CD4-positive, alpha-beta T cell treated with Interleukin-12 subunit alpha and Interleukin-12 subunit beta, for 1 hour (primary cell): ENCODE measurements around the gene PLAC1.

Experiments used
- DNase-seq: peaks from one replicate; pipeline ENCODE4 v3.0.0-alpha.2; 2020

The PLAC1 gene

DNA sequence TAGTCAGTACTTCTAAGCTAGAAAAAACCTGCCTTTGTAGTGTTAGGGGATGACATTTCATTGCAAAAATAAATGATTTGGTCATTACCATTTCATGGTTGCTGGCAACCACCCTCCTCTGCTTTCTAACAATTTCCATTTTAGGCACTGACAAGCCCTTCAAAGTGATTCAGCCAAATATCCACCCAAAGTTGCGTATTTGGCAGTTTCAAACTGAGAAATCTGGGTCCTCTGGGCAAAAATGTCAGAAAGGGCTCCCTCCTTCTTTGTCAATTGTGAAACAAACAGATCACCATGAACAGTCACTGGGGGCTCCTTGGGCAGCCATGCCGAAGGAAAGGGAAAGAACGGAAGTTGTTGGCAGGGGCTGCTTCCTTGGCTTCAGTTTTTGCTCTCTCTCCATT is 33.0 kb downstream of the PLAC1 start:
- DNase-seq: no peak

DNA sequence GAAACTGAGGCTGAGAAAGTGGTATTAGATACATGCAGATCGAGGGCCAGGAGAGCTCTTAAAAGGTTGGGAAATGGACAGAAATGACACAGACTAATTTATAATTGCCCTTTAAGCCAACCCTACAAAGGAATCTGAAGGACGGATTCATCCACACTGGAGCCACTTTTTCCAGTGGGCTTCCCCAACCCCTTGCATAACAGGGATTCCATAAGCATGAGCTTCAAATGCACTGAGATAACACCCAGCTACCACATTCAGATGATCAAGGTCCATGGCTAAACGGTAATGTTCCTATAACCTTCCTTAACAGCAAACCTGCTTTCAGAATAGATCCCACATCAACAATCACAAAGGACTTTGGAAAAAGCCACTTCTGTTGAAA is 34.2 kb downstream of the PLAC1 start:
- no peak for DNase-seq

DNA sequence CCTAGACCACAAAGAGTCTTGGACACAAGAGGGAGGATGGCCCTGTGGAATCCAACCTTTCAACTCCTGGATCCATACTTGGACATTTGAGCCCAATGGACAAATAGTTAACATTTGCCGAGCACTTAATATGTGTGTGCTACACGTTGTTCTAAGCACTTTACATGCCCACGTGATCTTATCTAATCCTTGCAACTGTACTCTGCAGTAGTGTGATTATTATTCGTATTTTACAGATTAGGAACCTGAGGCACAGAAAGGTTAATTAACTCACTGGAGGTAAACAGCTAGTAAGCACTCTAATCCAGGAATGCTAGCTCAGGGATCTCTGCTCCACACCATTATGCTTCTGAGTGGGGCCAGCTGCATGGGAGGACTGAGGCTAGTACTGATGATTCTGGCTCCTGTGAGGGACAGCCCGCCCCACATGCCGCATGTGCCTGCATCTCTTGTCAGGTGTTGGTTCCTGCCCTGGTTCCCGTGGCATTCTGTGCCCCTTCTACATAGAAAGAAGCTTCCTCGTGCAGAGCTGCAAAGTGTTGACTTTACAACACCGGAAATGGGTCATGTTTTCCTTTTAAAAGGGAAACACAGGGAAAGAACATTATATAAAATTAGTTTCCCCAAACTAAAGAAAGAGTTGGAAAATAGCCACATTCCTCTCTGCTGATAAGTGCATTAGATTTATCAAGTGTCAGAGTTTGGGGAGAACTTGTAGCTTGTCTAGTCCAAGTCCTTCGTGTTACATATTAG is 34.8 kb downstream of the PLAC1 start:
- no peak for DNase-seq

DNA sequence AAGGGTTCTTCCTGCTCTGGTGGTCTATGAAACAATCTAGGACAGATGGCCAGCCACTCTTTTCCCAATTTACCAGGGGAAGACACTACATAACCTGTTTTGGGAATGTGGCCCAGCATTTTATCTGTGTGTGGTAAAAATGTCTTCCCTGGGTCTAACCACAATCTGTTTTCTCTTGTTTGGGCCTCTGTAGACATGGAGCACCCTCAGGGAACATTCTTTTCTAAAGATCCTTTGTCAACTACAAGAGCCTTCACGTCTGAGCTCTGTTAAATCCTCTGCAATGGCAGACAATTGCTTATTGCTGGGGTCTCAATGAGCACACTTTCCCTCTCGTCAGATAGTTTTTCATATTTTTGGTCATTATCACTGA is 35.5 kb downstream of the PLAC1 start:
- DNase-seq: no peak

DNA sequence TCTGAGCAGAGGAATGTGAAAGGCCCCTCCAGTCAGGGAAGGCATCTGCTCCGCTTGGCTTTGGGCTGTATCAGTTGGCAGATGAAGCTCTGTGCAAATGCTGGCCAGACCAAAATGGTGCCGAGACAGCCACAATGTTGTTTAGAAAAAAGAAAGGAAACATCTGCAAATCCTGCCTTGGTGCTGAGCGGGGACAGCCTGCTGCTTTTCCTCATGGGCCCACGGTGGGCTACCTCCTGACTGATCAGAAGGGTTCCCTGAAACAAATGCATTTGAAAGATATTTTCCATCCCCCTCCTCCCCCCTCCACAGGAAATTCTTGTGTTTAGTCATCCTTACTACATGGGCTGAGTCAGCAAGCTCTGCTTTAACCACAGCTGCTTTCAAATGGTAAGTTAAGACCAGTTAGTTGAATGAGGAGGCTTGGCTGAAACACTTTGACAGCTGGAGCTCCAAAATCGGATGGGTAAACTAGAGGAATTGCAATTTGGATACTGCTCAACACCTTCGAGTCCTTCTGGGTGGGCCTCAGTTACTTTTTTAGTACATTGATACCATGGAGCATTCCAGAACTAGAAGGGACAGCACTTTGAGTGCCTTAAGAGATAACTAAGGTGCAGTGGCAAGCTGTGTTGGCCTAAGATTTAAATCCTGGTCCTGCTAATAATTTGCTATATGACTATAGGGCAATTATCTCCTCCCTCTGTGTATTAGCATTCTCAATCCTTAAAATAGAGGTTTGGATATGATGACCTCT is 36.0 kb downstream of the PLAC1 start:
- no peak for DNase-seq

DNA sequence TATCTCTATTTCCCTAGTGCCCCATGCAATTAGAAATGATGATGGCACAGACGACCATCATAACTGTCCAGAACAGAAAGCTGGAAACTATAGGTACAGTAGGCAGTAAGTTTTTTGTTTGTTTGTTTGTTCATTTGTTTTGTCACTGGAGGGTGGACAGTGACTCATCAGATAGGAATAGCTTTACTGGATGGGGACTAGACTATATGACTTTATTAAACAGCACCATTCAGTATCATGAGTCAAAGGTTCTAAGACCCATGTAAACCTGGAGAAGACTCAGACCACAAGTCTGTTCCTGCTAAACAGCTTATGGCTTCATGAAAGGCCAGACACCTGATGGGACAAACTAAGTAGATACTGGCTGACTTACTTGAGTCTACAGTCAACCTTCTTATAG is 38.4 kb downstream of the PLAC1 start:
- DNase-seq: no peak

DNA sequence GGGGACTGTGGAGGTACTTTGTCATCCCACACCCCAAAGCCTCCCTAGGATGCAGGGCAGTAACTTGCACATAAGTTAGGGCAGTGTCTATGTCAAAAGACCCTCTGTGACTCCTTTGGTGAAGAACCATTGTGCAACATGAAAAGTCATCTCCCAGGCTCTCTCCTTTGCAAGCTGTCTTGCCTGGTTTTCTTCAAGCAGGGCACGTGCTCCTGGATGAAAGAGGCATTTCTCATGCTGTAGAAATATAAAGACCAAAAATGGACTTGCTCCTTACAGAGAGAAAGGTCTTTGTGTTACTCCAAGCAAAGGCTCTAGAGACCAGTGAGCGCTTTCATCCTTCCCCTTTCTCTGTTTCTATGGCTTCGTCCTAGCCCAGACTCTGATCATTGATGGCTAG is 44.9 kb downstream of the PLAC1 start:
- DNase-seq: no peak

DNA sequence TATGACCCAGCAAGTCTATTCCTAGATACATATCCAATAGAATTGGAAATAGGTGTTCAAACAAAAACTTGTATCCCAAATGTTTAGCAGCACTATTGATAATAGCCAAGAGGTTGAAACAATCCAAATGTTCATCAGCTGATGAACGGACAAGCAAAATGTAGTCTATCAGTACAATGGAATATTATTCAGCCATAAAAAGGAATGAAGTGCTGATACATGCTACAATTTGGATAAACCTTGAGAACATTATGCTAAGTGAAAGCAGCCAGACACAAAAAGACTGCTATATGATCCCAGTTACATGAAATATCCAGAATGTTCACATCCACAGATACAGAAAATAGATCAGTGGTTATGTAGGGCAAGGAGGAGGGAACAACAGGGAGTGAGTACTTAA is 50.1 kb downstream of the PLAC1 start:
- no peak for DNase-seq

DNA sequence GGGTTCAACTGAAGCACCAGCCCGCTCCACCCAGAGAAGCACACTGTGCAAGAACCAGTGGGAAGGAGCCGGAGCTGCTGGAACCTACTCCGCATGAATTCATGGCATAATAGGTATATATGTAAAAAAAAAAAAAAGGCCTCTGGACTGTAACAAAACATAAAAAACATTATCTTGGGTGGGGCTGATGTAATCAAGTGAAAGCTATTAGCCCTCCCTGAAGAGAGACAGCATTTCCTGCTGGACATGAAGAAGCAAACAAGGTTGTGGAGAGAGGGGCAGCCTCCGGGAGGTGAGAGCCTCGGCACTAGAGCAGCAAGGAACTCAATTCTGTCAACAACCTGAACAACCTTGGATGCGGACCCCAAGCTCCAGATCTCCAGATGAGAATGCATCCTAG is 50.7 kb downstream of the PLAC1 start:
- DNase-seq: no peak

DNA sequence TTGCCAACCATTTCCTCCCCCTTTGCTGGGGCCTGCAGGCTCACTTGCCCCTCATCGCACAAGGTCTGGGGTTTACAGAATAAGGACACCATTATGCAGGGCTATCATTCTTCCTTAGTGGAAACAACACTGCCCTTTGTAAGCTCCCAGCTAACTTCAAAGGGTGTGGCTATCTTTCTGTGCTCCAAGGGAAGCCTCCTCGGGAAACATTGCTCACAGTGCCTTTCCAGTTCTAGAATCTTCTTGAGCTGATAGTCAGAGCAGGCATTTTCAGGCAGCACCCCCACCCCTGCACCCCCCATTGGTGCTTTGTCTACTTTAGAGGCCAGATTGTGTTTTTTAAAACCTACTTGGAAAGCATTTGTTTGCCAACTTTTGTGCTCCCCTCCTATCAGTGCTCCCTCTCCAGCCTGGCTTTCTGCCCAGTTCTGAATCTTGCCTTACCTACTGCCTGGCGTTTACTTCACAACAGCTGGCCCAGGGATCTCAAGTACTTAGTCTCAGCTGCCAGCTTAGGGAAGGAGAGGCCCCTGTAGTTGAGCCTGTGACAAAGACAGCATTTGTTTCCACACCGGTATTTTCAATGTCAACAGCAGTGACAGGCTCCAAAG is 53.5 kb downstream of the PLAC1 start:
- no peak for DNase-seq

DNA sequence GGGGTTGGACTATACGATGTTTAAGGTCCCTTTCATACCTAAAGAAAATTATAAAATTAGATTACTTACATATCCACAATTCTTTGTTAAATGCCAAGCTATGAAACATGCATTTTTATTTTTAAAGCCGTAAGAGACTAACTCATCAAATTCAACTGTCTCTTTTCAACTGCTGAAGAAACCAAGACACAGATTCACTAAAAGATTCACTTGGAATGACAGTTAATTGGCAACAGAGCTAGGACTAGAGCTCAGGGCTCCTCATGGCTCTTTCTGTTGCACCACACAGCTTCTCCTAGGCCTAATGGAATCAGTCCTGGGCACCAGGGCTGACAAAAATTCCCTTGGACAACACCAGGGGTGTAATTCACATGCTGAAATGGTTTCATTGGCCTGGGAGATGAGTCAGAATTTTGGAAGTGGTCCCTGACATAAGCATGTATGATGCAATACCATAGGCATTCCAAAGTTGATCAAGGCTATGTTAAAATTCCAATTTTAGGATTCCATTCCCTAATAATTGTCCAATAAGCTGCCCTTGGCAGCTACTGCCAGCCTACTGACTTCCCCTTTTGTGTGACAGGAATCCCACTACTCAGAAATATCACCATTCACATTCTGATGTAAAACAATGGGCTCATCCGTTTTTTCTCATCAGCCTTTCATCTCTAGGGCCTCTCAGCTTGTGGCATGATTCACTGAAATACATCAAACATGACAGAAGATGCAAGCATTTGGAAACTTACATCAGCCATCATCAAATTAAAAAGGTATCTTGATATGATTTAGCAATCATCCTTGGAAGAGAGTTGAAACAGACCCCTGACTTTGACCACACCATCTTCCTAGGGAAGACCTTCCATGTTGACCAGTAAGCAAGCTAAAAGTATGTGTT is 54.2 kb downstream of the PLAC1 start:
- no peak for DNase-seq

DNA sequence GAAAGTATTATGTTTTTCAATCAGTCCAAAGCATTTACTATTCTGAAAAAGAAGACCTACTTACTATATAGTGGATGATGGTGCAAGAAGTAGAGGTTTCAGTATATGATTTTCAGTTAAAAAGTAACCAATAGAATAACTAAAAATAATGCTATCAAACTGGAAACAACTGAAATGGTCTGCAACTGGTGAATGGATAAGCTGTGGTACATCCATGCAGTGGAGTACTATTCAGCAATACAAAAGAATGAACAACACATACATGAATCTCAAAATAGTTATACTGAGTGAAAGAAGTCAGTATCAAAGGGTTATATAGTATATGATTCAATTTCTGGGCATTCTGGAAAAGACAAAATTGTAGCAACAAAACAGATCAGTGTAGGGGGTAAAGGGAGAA is 55.9 kb downstream of the PLAC1 start:
- no peak for DNase-seq

DNA sequence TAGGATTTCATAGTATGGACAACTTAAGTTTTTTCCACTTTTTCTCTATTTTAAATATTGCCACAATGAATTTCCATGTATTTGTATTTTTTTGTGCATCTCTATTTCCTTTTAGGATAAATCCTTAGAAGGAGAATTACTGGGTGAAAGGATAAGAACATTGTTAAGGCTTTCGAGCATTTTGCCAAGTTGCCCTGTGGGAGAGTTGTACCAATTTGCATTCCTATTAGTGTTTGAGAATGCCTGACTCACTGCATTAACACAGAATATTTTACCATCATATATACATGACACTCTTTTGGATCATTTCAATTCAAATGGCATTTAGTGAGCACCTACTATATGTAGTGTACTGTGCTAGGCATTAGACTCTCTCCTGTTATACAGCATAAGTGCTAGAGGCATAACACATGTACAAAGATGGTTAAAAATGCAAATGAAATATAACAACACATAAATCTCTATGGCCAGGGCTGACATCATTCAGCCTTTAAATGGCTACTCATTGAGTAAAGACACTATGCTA is 57.0 kb downstream of the PLAC1 start:
- DNase-seq: no peak

DNA sequence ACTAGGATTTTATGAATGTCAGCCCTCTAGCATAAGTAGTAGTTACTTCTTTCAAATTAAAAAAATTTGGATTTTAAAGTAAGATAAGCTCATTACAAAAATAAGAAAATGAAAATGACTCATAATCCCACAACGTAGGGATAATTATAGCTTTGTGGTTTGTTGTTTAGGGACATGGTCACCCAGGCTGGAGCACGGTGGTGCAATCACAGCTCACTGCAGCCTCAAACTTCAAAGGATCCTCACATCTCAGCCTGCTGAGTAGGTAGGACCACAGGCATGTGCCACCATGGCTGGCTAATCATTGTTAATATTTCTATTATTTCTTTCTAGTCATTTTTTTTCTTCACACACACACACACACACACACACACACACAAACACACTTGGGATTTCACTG is 57.6 kb downstream of the PLAC1 start:
- DNase-seq: no peak

DNA sequence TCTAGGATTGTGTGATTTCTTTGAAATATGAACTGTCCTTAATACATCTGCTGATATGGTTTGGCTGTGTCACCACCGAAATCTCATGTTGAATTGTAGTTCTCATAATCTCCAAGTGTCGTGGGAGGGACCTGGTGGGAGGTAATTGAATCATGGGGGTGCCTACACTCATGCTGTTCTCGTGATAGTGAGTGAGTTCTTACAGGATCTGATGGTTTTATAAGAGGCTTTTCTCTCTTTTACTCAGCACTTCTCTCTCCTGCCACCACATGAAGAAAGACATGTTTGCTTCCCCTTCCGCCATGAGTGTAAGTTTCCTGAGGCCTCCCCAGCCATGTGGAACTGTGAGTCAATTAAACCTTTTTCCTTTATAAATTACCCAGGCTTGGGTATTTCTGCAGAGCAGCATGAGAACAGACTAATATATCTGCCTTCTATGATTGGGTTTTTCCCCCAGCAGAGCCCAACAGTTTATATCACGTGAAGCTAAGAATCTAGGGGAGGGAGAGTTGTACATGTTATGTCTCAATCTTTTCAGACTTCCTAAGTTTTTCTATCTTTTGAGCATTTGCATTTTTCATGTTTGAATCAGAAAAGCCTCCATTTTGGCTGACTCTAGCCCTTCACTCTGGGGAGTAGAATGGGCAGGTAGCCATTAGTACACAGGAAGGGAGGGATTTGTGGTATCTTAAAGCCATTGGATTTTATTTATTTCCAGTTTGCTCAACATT is 58.9 kb downstream of the PLAC1 start:
- no peak for DNase-seq

DNA sequence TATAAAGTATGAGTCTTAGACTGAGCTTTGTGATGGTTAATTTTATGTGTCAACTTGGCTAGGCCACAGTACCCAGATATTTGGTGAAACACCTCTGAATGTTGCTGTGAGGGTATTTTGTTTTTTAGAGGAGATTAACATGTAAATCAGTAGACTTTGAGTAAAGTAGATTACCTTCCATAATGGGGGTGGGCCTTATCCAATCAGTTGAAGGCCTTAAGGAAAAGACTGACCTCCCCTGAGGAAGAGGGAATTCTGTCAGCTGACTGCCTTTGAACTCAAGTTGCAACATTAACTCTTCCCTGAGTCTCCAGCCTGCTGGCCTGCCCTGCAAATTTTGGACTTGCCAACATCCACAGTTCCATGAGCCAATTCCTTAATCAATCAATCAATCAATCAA is 66.0 kb downstream of the PLAC1 start:
- DNase-seq: no peak

DNA sequence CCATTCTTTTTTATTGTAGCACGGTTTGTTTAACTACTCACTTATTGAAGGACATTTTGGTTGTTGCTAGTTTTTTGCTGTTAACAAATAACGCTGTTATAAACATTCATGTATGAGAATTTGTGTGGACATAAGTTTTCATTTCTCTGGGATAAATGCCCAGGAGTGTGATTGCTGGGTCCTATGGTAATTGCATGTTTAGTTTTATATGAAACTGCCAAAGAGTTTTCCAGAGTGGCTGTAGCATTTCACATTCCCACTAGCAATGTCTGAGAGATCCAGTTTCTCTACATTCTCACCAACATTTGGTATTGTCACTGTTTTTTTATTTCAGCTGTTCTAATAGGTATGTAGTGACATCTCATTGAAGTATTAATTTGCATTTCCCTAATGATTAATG is 66.8 kb downstream of the PLAC1 start:
- no peak for DNase-seq

DNA sequence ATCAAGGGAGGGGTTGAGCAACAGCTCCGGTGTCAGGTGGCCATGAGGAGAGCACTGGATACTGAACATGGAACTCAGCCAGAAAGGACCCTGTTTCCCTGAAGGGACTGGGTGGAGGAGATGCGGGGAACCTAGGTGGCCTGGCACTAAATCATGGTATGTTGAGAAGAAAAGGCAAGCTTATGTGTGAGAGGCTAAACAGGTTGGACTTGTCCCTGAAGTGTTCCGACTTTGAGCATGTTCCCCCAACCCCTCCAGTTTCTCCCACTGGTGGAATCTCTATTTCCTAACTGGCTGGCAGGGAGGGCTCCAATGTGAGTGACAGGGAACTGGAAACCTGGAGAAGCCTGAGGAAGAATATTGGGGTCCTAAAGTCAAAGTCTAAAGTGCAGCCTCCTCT is 69.5 kb downstream of the PLAC1 start:
- DNase-seq: no peak

DNA sequence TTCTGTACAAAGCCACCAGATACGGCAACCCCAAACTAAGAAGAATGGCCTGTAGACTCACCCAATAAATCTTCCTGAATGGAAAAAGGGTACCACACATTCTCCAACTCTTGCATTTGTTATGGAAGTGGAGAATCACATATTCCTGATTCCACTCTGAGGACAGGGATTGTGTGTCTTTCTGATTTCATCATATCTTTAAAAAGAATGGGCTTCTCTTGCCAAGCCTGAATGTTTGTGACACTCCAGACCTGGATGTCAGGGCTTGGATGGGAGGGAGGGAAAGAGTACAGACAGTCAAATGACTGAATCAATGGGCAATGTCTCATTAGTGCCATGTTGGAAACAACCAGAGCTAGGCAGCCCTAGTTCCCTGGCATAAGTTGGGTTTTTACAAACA is 77.4 kb downstream of the PLAC1 start:
- DNase-seq: no peak

DNA sequence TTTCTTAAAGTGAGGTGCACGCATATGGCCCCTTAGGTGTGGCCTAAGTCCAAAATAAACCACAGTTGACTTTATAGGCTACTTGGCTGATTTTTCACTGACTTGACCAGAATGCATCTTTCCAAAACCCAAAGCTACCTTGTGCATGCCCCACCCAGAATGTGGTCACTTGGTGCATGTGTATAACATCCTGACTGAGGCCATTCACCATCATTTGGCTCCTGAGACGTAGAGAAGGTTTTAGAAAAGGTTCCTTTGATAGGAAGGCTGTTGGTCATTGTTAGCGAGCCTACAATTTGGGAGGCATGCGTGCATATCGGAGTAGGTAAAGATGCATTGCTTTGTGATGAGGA is 84.6 kb downstream of the PLAC1 start:
- DNase-seq: no peak

DNA sequence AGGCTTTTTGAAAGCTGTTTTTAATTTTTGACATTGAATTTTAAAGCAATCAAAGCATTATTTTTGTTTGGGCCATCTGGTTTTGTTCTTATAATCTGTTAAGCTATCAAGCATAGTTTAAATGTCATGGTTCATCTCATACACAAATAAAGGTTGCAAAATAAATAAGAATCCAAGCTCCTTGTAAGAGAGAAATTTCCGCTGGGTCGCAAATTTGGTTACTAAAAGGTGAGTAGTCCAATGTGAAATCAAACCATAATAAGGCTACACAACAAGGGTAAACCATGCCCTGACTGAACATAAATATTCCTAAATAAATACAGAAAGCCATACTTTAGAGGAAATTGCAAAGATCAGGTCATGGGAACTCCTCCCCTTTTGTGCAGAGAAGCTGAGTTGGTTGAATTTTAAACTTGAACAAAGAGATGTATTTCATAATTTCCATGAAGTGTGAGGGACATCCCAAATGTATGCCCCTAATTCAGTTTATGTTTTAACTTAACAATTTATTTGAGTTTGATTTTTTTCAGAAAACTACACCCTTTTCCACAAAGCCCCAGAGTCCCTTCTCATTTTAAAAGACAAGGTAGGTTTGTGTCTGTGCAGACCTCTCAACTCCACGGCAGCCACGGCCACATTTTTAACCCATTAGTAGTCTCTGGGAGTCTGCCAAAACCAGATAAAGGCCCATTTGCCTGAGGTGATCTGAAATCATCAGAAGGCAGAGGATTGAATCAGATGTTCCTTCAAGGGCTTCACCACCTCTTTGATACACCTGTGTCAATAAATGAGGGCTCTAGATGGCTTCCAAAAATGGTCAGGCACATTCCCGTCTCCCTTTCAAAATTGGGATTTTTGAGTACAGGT is 85.2 kb downstream of the PLAC1 start:
- DNase-seq: no peak
